Sigmoid colon (tissue), 7 donors: ENCODE data around the gene PANX1. TPM values are rescaled to one million over a fixed set of nuclear protein-coding genes. Genes with fewer than 3 reads are reported as not detected.

Experiments used
- DNase-seq: peaks from one replicate; pipeline ENCODE4 v3.0.0-alpha.2; 2019
- H3K27ac ChIP-seq, 4 donors: fragments of 200-600 bp; sonication (generic); one replicate each; pipeline ENCODE4 v1.5.1; 2016 to 2019; ENCODE audit warnings: mild to moderate bottlenecking in 1 of 4
- H3K27me3 ChIP-seq, 3 donors: fragments of 200-600 bp; sonication (generic); one replicate each; pipeline ENCODE4 v1.5.1; 2019; ENCODE audit warnings: mild to moderate bottlenecking in 1 of 3
- H3K36me3 ChIP-seq, 4 donors: fragments of 200-600 bp; sonication (generic); one replicate each; pipeline ENCODE4 v1.5.1; 2016 to 2019
- H3K4me1 ChIP-seq, 4 donors: fragments of 200-600 bp; sonication (generic); one replicate each; pipeline ENCODE4 v1.5.1; 2017 to 2019
- H3K4me3 ChIP-seq, 4 donors: fragments of 200-600 bp; sonication (generic); one replicate each; pipeline ENCODE4 v1.5.1; 2017 to 2019; ENCODE audit warnings: mild to moderate bottlenecking in 2 of 4, moderate library complexity in 1 of 4
- H3K9me3 ChIP-seq, 4 donors: fragments of 200-600 bp in 3 of 4; sonication (generic) in 3 of 4; one replicate each; pipeline versions ENCODE4 v1.5.1 to v1.6.1; 2013 to 2019
- EP300 ChIP-seq, 4 donors: sonication (generic); formaldehyde crosslinking; IDR thresholded peaks; one replicate each; pipeline ENCODE4 v1.6.1; 2017; ENCODE audit warnings: antibody characterized with exemption in 4 of 4
- POLR2A ChIP-seq, 2 donors: fragments of 450-650 bp; IDR thresholded peaks; one replicate each; pipeline ENCODE4 v1.6.1; 2016; ENCODE audit warnings: antibody characterized with exemption in 2 of 2, mild to moderate bottlenecking in 2 of 2, moderate library complexity in 2 of 2
- POLR2AphosphoS5 ChIP-seq, 4 donors: sonication (generic); formaldehyde crosslinking; IDR thresholded peaks; one replicate each; pipeline ENCODE4 v1.6.1; 2017; ENCODE audit warnings: antibody characterized with exemption in 4 of 4
- WGBS, 2 donors: extraction: QIAGEN DNeasy Blood & Tissue Kit; methylation state at CpG; one replicate each; pipeline ENCODE4 v1.1.7; 2013; 5-methylcytosine and 5-hydroxymethylcytosine counted together
- intact Hi-C: fragments of 100-400 bp; cut with DNase I; formaldehyde crosslinking; loops from one replicate; pipeline ENCODE4 v1.15.1; 2023
- polyA plus RNA-seq, 3 donors: library from polyadenylated mRNA; stranded (reverse); fragments of 200-250 nt; gene quantifications; one replicate each; pipeline ENCODE4 v1.2.3, GENCODE V29; 2013
- total RNA-seq, 4 donors: library from RNA; depleted of rRNA; stranded (reverse); fragments of >200 nt; gene quantifications; one replicate each; pipeline ENCODE4 v1.1.0, GENCODE V29; 2016
- TF ChIP-seq, protein P1 (sequence below), 4 experiments: fragments of 450-650 bp in 3 of 4; fragments of 200-600 bp in 1 of 4; IDR thresholded peaks; one replicate each; pipeline ENCODE4 v1.5.1; 2016 to 2019; ENCODE audit warnings: antibody characterized with exemption in 4 of 4, mild to moderate bottlenecking in 3 of 4, moderate library complexity in 2 of 4
- donor health status: healthy with polysubstance abuse.
- donor health status: Bipolar disorder and iron deficiency.
- donor health status: healthy.

Gene PANX1
- total and polyA plus RNA-seq, 7 donors, result 1.2 to 35.7 (median 21.6) TPM

GRCh38 chr11:94193288-94193687 is 64.6 kb downstream of the PANX1 start:
- Histone ChIP-seq H3K4me3 (no peak overlapping the region), H3K4me1 (no peaks in the 10 kb centered on the region), H3K36me3 (no peaks in the 10 kb centered on the region), H3K27me3 (no peaks in the 10 kb centered on the region), H3K9me3 (no peaks in the 10 kb centered on the region), H3K27ac (no peak overlapping the region)
- intact Hi-C loops, result no loop called here
- no peak for DNase-seq
- TF ChIP-seq POLR2A (IDR thresholded peaks at IDR 0.05) (no peak), POLR2AphosphoS5 (IDR thresholded peaks at IDR 0.05) (no peak), EP300 (IDR thresholded peaks at IDR 0.05) (no peak)
- TF ChIP-seq, protein P1, sequence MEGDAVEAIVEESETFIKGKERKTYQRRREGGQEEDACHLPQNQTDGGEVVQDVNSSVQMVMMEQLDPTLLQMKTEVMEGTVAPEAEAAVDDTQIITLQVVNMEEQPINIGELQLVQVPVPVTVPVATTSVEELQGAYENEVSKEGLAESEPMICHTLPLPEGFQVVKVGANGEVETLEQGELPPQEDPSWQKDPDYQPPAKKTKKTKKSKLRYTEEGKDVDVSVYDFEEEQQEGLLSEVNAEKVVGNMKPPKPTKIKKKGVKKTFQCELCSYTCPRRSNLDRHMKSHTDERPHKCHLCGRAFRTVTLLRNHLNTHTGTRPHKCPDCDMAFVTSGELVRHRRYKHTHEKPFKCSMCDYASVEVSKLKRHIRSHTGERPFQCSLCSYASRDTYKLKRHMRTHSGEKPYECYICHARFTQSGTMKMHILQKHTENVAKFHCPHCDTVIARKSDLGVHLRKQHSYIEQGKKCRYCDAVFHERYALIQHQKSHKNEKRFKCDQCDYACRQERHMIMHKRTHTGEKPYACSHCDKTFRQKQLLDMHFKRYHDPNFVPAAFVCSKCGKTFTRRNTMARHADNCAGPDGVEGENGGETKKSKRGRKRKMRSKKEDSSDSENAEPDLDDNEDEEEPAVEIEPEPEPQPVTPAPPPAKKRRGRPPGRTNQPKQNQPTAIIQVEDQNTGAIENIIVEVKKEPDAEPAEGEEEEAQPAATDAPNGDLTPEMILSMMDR (IDR thresholded peaks at IDR 0.05), result no peak
- 57 to 59% methylated on average over 1 of the region's 1 CpG for WGBS, 2 donors

GRCh38 chr11:94194712-94195111 is 66.1 kb downstream of the PANX1 start:
- H3K4me1 ChIP-seq, result no peaks in the 10 kb centered on the region
- no peaks in the 10 kb centered on the region for H3K9me3 ChIP-seq
- TF ChIP-seq EP300 (IDR thresholded peaks at IDR 0.05) (no peak), POLR2A (IDR thresholded peaks at IDR 0.05) (no peak), POLR2AphosphoS5 (IDR thresholded peaks at IDR 0.05) (no peak)
- TF ChIP-seq, protein P1 (IDR thresholded peaks at IDR 0.05), result no peak
- no peak overlapping the region for H3K4me3 ChIP-seq
- H3K27ac ChIP-seq, result no peak overlapping the region
- WGBS, 2 donors, result 93 to 94% methylated on average over 11 of the region's 11 CpGs
- no peak for DNase-seq
- no peaks in the 10 kb centered on the region for H3K27me3 ChIP-seq
- intact Hi-C loops, result no loop called here
- H3K36me3 ChIP-seq, result no peaks in the 10 kb centered on the region

DNA sequence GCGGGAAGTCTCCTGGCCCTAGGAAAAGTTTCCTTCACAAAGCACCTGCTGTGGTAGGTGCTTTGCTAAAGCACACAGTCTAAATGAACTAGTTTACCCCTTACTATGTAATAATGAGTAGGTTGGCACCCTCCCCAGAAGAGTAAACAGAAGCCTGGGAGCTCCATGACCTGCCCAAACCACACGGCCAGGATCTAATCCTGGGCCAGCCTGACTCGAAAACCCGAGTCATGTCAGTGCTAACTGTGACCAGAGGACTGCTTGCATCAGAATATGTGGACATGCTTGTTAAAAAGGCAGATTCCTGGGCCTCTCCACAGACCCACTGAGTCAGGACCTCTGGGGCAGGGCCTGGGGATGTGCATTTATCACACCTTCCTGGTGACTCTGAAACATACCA is 67.7 kb downstream of the PANX1 start:
- 57 to 86% methylated on average over 4 of the region's 4 CpGs for WGBS, 2 donors
- no peak for DNase-seq
- Histone ChIP-seq H3K27ac (no peak overlapping the region), H3K4me3 (no peak overlapping the region), H3K9me3 (no peaks in the 10 kb centered on the region), H3K27me3 (no peaks in the 10 kb centered on the region), H3K36me3 (no peaks in the 10 kb centered on the region), H3K4me1 (no peaks in the 10 kb centered on the region)
- intact Hi-C loops, result no loop called here
- TF ChIP-seq EP300 (IDR thresholded peaks at IDR 0.05) (no peak), POLR2AphosphoS5 (IDR thresholded peaks at IDR 0.05) (no peak), POLR2A (IDR thresholded peaks at IDR 0.05) (no peak)
- TF ChIP-seq, protein P1 (IDR thresholded peaks at IDR 0.05), result no peak

DNA sequence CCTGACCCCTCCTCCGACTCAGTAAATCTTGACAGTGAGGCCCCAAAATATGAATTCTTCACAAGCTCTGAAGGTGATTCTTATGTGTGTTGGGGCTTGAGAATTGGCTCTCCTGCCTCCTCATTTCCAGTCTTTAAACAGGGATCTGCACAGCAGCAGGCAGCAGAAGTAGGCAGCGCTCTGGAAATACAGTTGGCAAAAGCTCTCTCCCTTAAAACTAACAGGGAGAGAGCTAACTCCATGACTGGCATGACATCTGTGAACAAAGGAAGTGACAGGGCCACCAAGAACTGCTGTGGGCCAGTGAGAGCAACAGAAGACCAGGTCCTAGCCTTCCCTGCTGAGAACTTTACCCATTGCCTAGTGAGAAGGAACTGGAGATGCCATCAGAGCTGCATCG is 70.1 kb downstream of the PANX1 start:
- WGBS, 2 donors, result 91 to 94% methylated on average over 3 of the region's 3 CpGs
- Histone ChIP-seq H3K27me3 (no peaks in the 10 kb centered on the region), H3K36me3 (no peaks in the 10 kb centered on the region), H3K4me3 (no peak overlapping the region), H3K9me3 (no peaks in the 10 kb centered on the region), H3K4me1 (no peaks in the 10 kb centered on the region), H3K27ac (no peak overlapping the region)
- no peak for DNase-seq
- TF ChIP-seq EP300 (IDR thresholded peaks at IDR 0.05) (no peak), POLR2AphosphoS5 (IDR thresholded peaks at IDR 0.05) (no peak), POLR2A (IDR thresholded peaks at IDR 0.05) (no peak)
- TF ChIP-seq, protein P1 (IDR thresholded peaks at IDR 0.05), result no peak
- intact Hi-C loops, result no loop called here
